ENCODE data around the gene PCSK2.

The PCSK2 gene

DNA sequence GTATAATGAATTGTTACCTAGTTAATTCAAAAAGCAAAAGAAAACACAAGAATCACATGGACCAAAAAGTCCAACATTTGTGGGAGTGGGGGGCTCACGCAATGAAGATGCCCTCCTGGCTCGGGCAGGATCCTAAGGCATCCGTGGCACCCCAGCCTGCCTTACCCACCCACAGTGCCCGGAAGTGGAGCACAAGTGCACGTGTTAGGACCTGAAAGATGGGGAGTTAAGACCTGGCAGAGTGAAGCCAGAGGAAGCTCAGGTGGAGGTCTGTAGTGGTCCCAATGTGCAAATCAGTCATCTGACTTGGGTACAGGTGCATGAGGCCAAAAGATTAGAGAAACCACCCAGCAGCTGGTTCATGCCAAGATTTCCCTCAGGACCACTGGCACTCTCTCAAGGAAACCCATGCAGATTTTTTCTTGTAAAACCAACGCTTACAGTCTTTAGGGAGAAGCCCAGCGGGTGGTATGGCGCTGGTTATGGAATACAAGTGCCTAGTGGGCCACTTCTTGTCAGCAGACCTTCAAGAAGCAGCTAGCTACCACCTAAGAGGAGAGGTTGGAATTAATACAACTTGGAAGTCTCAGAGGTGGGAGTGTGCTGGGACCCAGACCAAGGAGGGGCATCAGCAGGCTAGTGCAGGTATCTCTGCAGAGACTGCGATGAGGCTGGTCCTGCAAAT, 262.2 kb downstream of the PCSK2 start:
- DNase-seq: no peak

DNA sequence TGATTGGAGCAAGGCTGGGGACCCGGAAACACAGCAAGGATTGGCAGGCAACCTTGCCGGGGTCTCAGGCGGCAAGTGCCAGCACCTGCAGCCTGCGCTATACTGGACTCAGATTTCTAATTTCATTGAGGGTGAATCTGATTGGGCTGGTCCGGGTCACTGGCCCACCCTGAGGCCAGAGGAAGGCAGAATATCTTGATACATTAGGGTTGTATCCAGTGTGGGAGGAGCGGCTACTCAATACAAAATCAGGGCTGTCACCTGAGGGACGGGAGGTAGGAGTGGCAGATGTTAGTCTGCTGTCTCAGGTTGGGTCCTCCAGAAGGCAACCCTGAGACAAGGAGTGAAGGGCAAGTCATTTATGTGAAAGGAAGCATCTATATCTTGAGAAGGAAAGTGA, 263.7 kb downstream of the PCSK2 start:
- no peak for DNase-seq

DNA sequence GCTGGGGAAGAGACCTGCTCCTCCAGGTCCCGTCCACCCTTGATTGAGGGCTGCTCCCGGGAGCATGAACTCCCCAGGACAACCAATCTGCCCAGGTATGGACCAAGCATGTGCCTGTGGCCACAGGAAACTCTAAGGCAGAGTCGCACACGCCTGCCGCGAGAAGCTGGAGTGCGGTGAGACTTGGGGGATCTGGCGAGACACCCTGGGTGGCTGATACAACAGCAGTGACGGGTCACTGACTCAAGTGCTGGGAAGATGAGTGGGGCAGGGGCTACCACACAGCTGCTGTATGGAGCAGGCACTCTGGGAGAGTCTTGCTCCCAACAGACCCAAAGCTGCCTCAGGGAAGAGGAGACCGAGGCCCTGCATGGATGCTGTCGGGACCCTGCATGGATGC, 264.2 kb downstream of the PCSK2 start:
- DNase-seq: no peak

DNA sequence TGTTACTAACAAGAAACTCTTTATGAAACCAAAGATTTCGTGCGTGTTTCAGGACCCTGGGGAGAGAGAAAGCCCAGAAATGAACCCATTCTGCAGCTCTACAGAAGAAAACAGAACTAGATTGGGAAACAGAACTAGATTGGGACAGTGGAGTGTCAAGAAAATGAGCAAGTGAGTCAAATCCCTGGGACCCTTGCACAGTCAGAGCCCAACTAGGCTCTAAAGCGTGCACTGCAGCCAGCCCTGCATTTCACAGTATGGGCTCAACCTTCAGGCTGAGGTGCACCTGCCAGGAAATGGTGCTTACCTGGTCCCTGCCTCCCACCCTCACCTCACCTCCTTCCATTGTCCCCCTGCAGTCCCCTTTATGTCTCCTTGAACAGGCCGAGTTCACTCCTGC, 264.6 kb downstream of the PCSK2 start:
- no peak for DNase-seq

DNA sequence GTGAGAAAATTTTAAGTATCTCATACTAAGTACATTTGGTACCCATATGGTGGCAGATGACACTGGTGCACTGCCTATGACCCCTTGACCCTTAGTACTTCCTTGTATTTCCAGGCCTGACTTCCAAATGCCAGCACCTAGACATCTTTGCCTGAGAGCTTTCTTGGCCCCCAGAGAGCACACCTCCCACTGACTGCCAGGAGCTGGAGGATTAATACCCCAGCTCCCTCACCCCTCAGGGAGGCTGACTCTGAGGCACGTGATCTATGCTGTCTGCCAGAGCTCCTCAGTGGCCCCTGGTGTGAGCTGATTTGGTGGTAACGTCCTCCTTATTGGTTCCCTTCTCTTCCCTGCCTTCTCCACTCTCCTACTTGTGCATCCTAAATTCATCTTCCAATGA, 266.3 kb downstream of the PCSK2 start:
- no peak for DNase-seq

DNA sequence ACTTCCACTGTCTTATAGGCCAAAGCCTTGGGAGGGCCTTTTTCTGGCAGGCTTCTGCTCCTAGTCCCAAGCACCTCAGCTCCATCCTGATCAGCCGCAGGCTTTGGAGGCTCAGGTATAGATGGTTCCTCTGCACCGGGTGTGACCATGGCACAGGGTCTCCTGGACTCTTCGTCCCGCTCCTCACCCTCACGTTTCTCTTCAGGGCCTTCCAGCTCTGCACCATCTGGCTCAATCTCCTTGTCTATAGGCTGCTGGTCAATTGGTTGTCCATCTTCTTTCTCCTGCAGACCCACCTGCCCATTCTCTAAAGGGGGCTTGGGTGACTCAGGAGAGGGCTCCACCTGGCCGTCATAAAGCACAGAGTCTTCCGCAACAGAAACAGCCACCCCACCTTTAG, 267.4 kb downstream of the PCSK2 start:
- DNase-seq: no peak

DNA sequence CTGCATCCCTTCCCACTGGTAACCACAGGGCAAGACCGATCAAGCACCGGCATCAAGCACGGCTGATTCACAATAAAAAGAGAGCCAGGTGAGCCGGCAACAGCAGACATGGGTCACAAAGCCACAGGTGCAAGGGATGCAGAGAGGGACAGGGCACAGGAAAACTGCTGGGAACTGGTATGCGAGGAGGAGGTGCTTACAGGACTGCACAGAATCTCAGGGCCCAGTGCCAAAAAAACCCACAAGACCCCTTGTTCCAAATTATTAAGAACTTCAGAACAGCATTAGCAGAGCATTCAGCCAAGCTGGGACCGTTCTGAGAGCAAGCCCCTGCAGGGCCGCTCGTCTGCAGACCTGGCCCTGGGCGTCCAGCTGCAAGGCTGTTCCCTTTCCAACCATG, 269.0 kb downstream of the PCSK2 start:
- no peak for DNase-seq

DNA sequence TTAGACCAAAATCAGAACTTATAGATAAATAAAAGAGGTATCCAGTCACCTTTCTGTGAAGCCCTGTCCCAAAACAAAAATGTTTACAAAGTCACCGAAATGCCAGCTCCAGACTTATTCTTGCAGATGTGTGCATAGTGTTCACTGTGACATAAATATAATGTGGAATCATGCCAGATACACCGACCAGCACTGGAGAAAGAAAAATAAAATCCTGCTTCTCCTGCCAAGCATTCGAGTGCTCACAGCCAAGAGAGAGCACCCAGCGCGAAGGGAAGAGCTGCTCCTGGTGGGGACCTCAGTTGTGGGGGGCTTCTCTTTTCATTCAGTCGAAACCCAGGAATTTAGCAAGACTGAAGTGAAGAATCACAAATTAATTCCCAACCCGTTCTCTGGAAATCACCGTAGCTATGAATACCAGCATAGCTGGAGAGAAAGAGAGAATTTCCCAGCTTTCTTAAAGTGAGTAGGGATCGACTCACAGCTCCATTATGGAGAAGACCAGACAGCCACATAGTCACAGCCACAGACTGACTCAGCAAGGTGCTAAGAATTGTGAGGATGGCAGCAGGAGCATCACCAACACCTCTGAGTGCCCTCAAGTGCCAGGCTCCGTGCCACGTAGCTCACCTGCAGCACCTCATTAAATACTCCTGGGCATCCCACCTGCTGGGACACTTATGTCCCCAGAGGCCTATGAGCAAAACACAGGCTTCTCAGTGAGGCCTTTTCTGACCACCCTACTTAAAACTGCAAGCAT, 271.2 kb downstream of the PCSK2 start:
- no peak for DNase-seq

DNA sequence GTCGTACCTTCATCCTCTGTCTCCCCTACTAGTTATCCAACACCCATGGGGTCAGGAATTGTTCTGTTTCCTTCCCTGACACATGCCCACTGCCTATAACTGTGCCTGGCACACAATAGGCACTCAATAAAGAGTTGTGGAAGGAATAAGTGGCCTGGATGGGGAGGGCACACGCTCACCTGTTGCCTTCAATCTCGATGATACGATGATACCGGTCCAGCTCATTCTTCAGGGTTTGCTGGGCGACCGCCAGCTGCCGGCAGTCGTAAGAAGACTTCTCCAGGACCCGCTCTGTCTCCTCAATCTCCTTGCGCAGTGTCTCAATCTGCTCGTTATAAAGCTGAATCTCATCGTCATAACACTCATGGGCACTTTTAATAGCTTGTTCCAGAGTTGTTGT, 271.8 kb downstream of the PCSK2 start:
- no peak for DNase-seq

DNA sequence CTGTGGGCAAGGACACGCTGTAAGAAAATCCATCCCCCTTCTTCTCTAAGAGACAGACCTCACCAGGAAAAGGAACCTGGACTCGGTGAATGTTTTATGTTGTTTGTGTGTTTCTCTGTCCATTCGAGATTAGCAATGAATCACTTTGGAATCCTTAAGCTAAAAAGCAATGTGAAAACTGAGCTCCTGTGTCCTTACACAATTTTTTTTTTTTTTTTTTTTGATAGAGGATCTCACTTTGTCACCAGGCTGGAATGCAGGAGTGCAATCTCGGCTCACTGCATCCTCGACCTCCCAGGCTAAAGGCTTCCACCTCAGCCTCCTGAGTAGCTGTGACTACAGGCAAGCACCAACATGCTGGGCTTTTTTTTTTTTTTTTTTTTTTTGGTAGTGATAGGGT, 272.2 kb downstream of the PCSK2 start:
- no peak for DNase-seq

DNA sequence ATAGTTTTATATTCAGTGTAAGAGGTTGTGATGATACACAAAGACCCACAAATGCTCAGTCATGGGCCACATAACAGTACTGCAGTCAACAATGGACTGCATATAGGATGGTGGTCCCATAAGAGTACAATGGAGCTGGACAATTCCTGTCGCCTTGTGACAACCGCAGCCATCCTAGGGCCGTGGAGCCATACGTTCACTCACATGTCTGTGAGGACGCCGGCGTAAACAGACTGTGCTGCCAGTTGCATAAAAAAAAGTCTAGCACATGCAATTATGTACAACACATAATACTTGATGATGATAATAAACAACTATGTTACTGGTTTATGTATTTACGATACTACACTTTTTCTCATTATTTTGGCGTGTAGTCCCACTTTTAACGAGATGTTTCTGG, 273.4 kb downstream of the PCSK2 start:
- DNase-seq: no peak

DNA sequence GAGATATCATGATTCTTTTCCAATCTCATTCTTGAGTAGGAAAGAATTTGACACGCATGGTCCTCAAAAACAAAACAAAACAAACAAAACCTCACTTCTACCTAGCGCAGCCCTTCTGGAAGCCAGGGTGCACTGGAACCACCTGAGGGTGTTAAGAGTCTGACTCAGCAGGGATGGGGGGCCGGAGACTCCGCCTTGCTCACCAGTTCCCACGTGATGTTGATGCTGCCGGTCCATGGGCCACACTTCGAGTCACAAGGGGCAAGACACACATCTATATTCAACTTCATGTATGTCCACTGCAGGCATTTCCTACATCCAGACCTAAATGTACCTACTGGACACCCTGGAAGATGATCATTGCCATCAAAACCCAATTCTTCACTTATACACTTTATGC, 274.0 kb downstream of the PCSK2 start:
- no peak for DNase-seq

DNA sequence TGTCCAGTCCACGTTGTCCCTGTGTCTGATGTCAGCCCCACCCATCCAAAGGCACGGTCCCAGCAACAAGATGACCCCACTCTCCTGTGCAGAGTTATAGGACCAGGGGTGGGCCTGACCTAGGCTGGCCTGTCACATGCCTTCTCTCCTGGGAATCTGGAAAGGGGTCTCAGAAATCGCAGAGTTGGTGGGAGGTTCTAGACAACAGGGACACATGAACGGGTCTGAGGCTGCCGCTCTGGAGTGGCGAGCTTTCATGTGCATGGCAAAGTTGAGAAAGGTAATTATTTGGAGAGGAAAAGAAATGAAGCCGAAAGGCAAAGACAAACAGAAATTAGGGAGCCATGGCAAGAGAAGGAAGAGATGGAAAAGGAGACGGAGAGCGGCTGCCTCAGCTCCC, 274.9 kb downstream of the PCSK2 start:
- no peak for DNase-seq

DNA sequence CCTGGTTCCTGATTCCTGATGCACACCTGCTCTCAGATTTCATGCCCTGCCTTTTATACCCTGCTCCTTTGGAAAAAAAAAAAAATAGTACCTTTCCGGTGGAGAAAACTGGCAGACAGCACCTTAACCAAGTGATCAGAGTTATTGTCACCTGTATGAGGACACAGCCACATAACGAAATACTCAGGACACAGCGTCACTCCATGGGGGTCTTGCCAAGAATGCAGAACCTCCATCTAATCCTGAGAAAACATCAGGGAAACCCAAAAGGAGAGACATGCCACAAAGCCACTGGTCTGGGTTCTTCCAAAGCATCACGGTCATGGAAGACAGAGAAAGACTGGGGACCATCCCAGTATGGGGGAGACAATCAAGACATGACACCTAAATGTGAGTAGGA, 275.3 kb downstream of the PCSK2 start:
- no peak for DNase-seq

DNA sequence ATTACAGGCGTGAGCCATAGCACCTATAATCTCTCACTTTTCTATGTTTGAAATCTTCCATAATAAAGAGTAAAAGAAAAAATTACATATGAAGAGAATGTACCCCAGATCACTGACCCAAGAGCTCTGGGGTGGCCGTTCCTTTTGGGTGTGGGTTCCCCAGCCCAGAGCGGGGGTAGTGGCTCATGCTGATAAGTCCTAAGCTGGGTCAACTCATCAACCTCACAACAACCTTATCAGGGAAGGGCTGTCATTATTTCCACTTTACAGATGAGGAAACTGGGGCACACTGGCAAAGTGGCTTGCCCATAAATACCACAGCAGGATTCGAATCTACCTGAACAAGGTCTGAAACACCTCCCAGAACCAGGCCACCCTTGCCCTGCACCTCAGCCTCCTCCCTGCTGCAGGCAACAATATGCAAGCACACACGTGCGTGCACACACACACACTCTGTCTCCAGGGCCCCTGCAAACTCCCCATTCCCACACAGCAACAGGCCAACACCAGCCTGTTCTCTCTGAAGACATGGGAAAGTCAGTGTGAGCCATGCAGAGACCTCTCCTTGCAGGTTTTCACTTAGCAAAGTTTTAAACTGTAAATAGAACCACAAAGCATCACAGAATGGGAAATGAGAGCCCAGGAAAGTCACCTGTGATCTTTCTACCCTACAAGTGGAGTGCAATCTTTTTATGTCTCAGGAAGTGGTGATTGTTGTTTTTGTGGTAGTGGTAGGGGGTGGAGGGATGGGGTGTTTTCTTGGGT, 276.6 kb downstream of the PCSK2 start:
- no peak for DNase-seq

DNA sequence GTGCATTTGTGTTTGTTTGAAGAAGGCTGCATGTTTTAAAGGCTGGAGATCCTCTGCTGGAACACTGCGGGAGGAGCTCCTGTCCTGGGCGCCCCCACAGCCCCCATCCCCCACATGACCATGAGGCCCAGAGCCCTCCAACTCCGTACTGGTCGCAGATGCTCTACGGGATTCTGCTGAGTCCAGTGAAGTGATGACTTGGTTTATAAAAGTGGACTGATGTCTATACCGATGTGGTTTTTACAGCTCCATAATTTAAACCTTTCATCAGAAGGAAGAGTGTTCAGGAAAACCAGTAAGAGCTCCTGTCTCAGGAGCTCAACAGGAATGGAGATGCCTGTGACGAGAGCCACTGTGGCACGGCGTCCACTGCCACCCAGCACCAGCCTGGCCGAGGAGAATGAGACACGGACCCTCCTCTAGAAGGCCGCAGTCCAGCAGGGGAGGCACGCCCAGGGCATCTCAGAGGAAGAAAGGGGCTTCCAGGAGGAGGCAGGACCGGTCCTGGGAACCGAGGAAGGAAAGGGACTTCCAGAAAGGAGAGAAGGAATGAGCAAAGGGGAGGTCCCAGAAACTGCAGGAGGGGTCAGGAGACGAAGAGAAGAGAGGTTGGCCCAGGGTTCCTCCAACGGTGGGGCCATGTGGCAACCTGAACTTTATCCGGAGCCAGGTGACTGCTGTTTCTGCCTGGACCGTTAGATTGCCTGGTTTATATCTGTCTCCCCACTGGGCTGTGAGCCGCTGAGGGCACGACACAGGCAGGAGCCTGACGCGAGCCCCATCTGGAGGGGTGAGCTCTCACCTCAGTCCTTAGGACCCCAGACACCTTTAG, 277.4 kb downstream of the PCSK2 start:
- peak; percentile 39 for DNase-seq

DNA sequence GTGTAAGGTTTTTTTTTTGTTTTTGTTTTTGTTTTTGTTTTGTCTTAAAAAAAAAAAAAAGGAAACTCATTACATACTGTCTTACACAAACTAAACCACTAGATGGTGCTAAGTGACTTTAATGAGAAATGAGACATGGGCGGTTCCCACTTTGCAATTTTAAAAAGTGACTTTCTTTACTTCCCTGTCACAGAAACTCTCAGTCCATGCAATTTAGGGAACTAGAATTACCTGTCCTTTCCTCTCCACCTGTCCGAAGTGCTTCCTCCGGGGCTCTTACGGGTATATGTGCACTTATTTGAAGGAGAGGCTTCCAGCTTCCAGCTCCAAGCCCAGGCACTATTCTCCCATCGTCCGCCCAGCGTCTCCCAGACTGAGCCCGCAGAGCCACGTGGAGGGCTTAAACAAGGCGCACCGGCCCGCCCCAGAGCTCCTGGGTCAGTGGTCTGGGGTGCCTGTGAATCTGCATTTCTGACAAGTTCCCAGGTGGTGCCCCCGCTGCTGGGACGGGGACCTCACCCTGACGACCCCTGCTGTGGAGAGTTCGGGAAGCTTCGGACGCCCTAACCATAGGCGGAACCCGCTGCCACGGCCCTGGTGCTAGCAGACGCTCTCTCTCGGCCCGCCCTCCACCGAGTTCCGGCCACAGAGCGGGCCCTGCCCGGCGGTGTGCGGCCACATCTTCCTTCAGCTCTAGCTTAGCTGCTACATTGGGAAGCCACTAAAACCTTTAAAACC, 278.2 kb downstream of the PCSK2 start:
- DNase-seq: peak; percentile 76

DNA sequence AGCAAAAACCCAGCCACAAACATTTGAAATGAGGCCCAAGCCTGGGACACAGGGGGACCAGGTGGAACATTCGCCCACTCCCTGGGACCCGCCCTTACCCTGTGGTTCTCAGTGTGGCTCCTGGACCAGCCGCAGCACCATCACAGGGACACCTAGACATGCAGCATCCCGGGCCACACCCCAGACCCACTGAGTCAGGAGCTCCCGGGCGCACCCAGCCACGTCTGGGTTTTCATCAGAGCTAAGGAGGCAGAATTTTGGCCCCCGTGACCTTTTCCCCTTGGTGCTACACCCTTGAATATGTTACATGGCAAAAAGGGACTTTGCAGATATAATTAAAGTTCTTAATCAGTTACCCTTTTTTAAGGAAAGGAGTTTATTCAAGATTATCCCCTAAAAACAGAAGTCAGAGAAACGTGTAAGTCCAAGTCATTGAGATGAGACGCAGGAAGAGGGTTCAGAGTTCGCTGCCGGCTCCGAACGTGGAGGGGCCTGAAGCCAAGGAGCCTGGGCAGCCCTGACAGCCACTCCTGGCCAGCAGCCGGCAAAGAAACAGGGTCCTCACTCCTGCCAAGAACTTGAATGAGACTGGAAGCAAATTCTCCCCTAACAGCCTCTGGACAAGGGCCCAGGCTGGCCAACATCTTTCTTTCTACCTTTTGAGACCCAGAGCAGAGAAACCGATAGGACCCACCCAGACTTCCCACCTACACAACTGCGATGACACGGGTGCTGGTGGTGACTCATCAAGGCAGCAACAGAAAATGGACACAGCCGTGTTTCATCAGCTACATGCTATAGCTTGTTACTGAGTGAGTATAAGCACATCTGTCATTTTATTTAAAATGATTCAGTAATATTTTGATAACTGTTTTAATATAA, 279.0 kb downstream of the PCSK2 start:
- no peak for DNase-seq

DNA sequence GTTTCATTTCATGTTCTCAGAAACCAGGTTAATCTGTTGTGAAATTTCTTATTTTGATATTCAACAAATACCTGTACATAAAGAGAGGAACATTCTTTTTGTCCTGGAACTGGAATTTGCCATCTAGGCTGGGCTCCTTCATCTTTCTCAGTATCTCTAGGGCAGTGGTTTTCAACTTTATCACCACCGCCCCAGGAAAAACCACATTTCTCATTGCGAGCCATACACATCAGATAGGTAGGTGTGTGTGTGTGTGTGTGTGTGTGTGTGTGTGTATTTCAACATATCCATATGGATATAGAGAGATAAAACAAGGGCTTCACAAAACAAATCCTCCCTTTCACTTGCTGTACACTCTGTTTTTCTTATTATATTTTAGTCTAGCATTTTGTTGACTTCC, 280.2 kb downstream of the PCSK2 start:
- DNase-seq: no peak

DNA sequence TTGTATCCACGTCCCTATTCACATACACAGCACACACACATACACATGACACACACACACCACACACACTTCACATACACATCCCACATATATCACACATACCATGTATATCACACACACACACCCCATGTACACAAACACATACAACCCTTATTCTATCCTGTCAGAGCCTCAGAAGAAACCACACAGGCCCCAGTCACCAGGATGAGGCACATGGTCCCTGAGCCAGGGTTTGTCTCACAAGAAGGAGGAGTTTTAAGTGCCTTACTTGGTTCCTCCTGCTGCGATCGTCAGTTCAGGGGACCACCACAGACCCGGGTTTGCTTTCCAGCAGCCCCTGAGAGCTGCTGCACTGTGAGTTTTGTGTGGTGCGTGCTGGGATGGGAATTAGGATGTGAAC, 280.7 kb downstream of the PCSK2 start:
- no peak for DNase-seq

DNA sequence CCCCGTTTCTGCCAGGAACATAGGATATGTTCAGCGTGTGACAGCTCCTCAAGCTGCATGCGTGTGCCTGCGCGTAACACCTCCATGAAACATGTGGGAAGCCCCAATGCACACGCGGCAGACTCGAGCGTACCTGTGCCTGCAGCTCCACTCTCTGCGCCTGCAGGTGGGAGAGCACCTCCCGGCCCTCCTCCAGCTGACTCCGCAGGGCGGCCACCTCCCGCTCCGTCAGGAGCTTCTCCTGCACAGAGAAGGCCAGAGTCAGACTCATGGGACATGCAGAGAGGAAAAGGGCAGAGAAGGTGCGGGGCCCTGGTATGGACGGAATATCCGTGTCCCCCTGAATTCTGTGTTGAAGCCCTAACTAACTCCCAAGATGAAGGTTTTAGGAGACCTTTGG, 281.9 kb downstream of the PCSK2 start:
- no peak for DNase-seq

Data from femur (tissue), 1 donor.